SU-DHL-6 (cell line): ENCODE data around the gene PLAAT4.

ENCODE experiments used
- H2AFZ ChIP-seq: fragments of 200-600 bp; sonication (generic); 2 replicates; pipeline ENCODE4 v1.6.1; 2014; ENCODE audit warnings: low read depth, mild to moderate bottlenecking, moderate library complexity, mixed read lengths, antibody characterized with exemption, low read length; ENCODE audit not compliant: severe bottlenecking
- H3F3A ChIP-seq: fragments of 200-600 bp; shearing (Covaris generic); 2 replicates; pipeline ENCODE4 v1.6.0; 2016; ENCODE audit warnings: antibody characterized with exemption, mild to moderate bottlenecking; ENCODE audit not compliant: insufficient read depth
- H3K27ac ChIP-seq: fragments of 200-600 bp; sonication (generic); 2 replicates; pipeline ENCODE4 v1.5.1; 2016; ENCODE audit warnings: low read depth, mild to moderate bottlenecking, low read length, moderate library complexity, mixed read lengths
- H3K27me3 ChIP-seq: fragments of 200-600 bp; sonication (generic), shearing (Covaris generic); 2 replicates; pipeline ENCODE4 v1.6.0; 2014; ENCODE audit warnings: mild to moderate bottlenecking, low read length
- H3K36me3 ChIP-seq: fragments of 200-600 bp; sonication (generic); 2 replicates; pipeline ENCODE4 v1.6.1; 2014; ENCODE audit warnings: mild to moderate bottlenecking, low read length, mixed read lengths
- H3K4me2 ChIP-seq: fragments of 300-600, 200-600 bp; shearing (Covaris generic), sonication (generic); 2 replicates; pipeline ENCODE4 v1.6.0; 2014; ENCODE audit warnings: low read length, low read depth, mild to moderate bottlenecking; ENCODE audit not compliant: poor library complexity, severe bottlenecking
- H3K4me3 ChIP-seq: fragments of 200-600 bp; sonication (generic); 2 replicates; pipeline ENCODE4 v1.5.1; 2014; ENCODE audit warnings: antibody characterized with exemption, low read length, mild to moderate bottlenecking, mixed read lengths; ENCODE audit not compliant: insufficient read depth, poor library complexity, severe bottlenecking
- H3K79me2 ChIP-seq: fragments of 200-600 bp; sonication (generic); 2 replicates; pipeline ENCODE4 v1.6.1; 2014; ENCODE audit warnings: mild to moderate bottlenecking, low read length, moderate library complexity; ENCODE audit not compliant: insufficient read depth
- H3K9ac ChIP-seq: fragments of 200-600 bp; sonication (generic); 2 replicates; pipeline ENCODE4 v1.7.0; 2014; ENCODE audit warnings: mild to moderate bottlenecking, low read length
- H3K9me2 ChIP-seq: fragments of 200-600 bp; sonication (generic); replicated peaks from 2 replicates; pipeline ENCODE4 v1.6.1; 2014; ENCODE audit warnings: low read length; ENCODE audit not compliant: insufficient read depth
- H3K9me3 ChIP-seq: fragments of 200-600 bp; sonication (generic); 2 replicates; pipeline ENCODE4 v1.6.1; 2014; ENCODE audit warnings: low read length, mixed read lengths; ENCODE audit not compliant: insufficient read depth
- H4K20me1 ChIP-seq: fragments of 200-600 bp; sonication (generic); 2 replicates; pipeline ENCODE4 v1.6.1; 2014; ENCODE audit warnings: low read depth, mild to moderate bottlenecking, antibody characterized with exemption, low read length, moderate library complexity, mixed read lengths
- EZH2phosphoT487 ChIP-seq: fragments of 200-600 bp; sonication (generic), shearing (Covaris generic); conservative IDR thresholded peaks from 2 replicates; pipeline ENCODE4 v1.6.1; 2018; ENCODE audit warnings: mild to moderate bottlenecking, antibody characterized with exemption, low read length, moderate library complexity, mixed read lengths
- TF ChIP-seq, protein P1 (sequence below): fragments of 200-600 bp; sonication (generic); IDR thresholded peaks from one replicate; pipeline ENCODE4 v1.5.1; 2017; ENCODE audit warnings: antibody characterized with exemption, mild to moderate bottlenecking, low read length, moderate library complexity; ENCODE audit not compliant: insufficient read depth, poor library complexity, severe bottlenecking

PLAAT4 gene

DNA sequence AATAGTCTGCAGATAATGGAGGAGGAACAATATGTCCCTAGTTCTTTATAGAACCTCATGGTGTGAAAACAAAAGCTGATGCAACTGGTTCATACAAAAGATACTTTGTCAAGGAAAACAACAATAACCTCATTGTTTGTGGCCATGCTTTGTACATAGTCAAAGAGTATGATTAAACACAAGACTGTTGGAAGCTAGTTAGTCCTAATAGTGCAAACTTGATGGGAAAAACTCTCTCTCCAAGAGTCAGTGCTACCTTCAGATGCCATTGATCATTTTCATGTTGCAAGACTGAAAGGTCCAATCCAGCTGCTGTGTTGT is 46.7 kb downstream of the PLAAT4 start:
- H3K9ac ChIP-seq, result no peak overlapping the region
- no peaks in the 10 kb centered on the region for H4K20me1 ChIP-seq
- H3K9me2 ChIP-seq, result no peaks in the 10 kb centered on the region
- H3K4me2 ChIP-seq, result no peak overlapping the region
- H3K27me3 ChIP-seq, result no peaks in the 10 kb centered on the region
- H3F3A ChIP-seq, result no peaks in the 10 kb centered on the region
- TF ChIP-seq, protein P1, sequence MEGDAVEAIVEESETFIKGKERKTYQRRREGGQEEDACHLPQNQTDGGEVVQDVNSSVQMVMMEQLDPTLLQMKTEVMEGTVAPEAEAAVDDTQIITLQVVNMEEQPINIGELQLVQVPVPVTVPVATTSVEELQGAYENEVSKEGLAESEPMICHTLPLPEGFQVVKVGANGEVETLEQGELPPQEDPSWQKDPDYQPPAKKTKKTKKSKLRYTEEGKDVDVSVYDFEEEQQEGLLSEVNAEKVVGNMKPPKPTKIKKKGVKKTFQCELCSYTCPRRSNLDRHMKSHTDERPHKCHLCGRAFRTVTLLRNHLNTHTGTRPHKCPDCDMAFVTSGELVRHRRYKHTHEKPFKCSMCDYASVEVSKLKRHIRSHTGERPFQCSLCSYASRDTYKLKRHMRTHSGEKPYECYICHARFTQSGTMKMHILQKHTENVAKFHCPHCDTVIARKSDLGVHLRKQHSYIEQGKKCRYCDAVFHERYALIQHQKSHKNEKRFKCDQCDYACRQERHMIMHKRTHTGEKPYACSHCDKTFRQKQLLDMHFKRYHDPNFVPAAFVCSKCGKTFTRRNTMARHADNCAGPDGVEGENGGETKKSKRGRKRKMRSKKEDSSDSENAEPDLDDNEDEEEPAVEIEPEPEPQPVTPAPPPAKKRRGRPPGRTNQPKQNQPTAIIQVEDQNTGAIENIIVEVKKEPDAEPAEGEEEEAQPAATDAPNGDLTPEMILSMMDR, result no peak
- TF ChIP-seq EZH2phosphoT487, result no peak
- H3K27ac ChIP-seq, result no peak overlapping the region
- H3K79me2 ChIP-seq, result no peaks in the 10 kb centered on the region
- H3K9me3 ChIP-seq, result no peaks in the 10 kb centered on the region
- H2AFZ ChIP-seq, result no peak overlapping the region
- H3K36me3 ChIP-seq, result no peaks in the 10 kb centered on the region
- no peak overlapping the region for H3K4me3 ChIP-seq

DNA sequence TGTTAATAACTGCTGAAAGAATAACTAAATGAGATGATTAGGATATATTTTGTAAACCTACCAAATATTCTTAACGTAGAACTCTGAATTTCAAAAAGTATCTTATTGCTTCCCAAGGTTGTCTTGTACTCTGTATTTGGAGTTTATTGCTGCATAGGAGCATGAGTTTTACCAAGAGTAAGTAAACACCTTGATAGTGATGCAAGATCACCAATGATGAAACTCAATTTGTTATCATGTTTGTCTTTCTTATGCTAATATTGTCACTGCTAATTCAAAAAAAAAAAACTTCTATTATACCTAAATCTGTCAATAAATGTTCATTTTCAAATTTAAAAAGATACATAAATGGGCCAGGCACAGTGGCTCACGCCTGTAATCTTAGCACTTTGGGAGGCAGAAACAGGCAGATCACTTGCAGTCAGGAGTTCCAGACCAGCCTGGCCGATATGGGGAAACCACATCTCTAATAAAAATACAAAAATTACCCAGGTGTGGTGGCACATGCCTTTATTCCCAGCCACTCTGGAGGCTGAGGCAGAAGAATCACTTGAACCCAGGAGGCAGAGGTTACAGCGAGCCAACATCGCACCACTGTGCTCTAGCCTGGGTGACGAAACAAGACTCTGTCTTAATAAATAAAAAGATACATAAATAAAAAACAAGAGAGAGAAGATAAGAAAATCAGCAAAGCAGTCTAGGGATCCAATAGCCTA is 50.0 kb downstream of the PLAAT4 start:
- Histone ChIP-seq H3K9ac (no peak overlapping the region), H3K36me3 (no peaks in the 10 kb centered on the region), H3F3A (no peaks in the 10 kb centered on the region), H3K9me3 (no peaks in the 10 kb centered on the region), H3K4me3 (no peak overlapping the region), H3K27me3 (no peaks in the 10 kb centered on the region), H3K9me2 (no peaks in the 10 kb centered on the region), H2AFZ (no peak overlapping the region), H3K4me2 (no peak overlapping the region), H3K27ac (no peak overlapping the region), H4K20me1 (no peaks in the 10 kb centered on the region), H3K79me2 (no peaks in the 10 kb centered on the region)
- TF ChIP-seq EZH2phosphoT487, result no peak
- TF ChIP-seq, protein P1, result no peak

DNA sequence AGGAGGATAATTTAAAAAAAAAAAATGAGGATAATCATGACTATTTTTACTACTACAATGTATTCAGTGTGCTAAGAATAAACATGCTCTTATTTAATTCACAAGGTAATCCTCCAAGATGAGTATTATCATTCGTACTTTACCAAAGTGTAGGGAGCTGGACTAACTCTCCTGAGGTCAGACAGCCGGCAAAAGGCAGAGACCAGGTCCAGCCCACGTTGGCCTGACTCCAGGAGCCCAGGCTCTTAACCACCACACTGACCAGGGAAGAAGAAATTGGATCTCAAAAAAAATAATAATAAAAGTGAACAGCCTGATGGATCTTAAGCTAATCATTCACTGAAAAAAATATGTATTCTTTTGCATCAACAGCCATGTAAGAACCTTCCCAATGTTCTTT is 52.4 kb downstream of the PLAAT4 start:
- Histone ChIP-seq H4K20me1 (no peaks in the 10 kb centered on the region), H3K9me2 (no peaks in the 10 kb centered on the region), H3F3A (no peaks in the 10 kb centered on the region), H3K4me2 (no peak overlapping the region), H3K4me3 (no peak overlapping the region), H3K27me3 (no peaks in the 10 kb centered on the region), H2AFZ (no peak overlapping the region), H3K9me3 (no peaks in the 10 kb centered on the region), H3K36me3 (no peaks in the 10 kb centered on the region), H3K79me2 (no peaks in the 10 kb centered on the region), H3K9ac (no peak overlapping the region), H3K27ac (no peak overlapping the region)
- TF ChIP-seq EZH2phosphoT487, result no peak
- TF ChIP-seq, protein P1, result no peak
